H1 (cell line): ENCODE data around the gene ZNF511. TPM values are rescaled to one million over a fixed set of nuclear protein-coding genes. Genes with fewer than 3 reads are reported as not detected.

Experiments used
- CTCF ChIA-PET: fragments of 300-600 bp; sonication (Branson Sonifier 250); formaldehyde crosslinking; loops from one replicate; lab custom pipeline; 2021; ENCODE audit not compliant: partially characterized antibody; lab: Charles Lee
- POLR2A ChIA-PET: fragments of 300-600 bp; sonication (Branson Sonifier 250); formaldehyde crosslinking; loops from one replicate; lab custom pipeline; 2021; ENCODE audit warnings: inconsistent platforms; ENCODE audit not compliant: partially characterized antibody; lab: Charles Lee
- DNase-seq, 2 experiments: peaks; one replicate each; pipeline versions ENCODE4 v3.0.0 to v3.0.0-alpha.2; 2010 to 2022; ENCODE audit warnings: low spot score in 2 of 2, low read depth in 1 of 2, mixed read lengths in 1 of 2
- FAIRE-seq: peaks from 2 replicates; lab custom pipeline; 2011; peaks lifted over from hg19 to GRCh38; lab: Jason Lieb, UNC
- H2AFZ ChIP-seq: 2 replicates; pipeline ENCODE4 v1.8.1; 2012; ENCODE audit warnings: low read length, inconsistent platforms
- H2AK5ac ChIP-seq: 2 replicates; pipeline ENCODE4 v1.6.1; 2013; ENCODE audit warnings: low read depth, low read length
- H2BK120ac ChIP-seq: replicated peaks from 2 replicates; pipeline ENCODE3; 2013; ENCODE audit warnings: low read depth, low read length, inconsistent platforms
- H2BK12ac ChIP-seq: 2 replicates; pipeline ENCODE4 v1.6.1; 2013; ENCODE audit warnings: low read depth, low read length
- H2BK15ac ChIP-seq: 2 replicates; pipeline ENCODE4 v1.6.1; 2013; ENCODE audit warnings: low read length
- H2BK20ac ChIP-seq: 2 replicates; pipeline ENCODE4 v1.6.1; 2013; ENCODE audit warnings: low read length
- H2BK5ac ChIP-seq: 2 replicates; pipeline ENCODE4 v1.6.1; 2013; ENCODE audit warnings: low read depth, low read length
- H3K14ac ChIP-seq: 2 replicates; pipeline ENCODE4 v1.6.1; 2013; ENCODE audit warnings: inconsistent platforms; ENCODE audit not compliant: insufficient read length
- H3K18ac ChIP-seq: 2 replicates; pipeline ENCODE4 v1.6.1; 2013; ENCODE audit warnings: low read length; ENCODE audit errors: extremely low read depth
- H3K23ac ChIP-seq: 2 replicates; pipeline ENCODE4 v1.6.1; 2013; ENCODE audit warnings: inconsistent platforms; ENCODE audit not compliant: insufficient read length
- H3K23me2 ChIP-seq: 2 replicates; pipeline ENCODE4 v1.6.1; 2013; ENCODE audit warnings: low read depth, low read length
- H3K27ac ChIP-seq: 2 replicates; pipeline ENCODE4 v1.6.1; 2011; ENCODE audit warnings: low read depth, low read length, inconsistent platforms
- H3K27me3 ChIP-seq, 4 experiments: replicated peaks in 1 of 4; 1 replicate in 1 of 4; 2 replicates in 3 of 4; pipeline versions ENCODE4 v1.6.1 to v1.8.1; 2011 to 2013; ENCODE audit warnings: low read length in 3 of 4, mild to moderate bottlenecking in 3 of 4, inconsistent platforms in 2 of 4, mixed read lengths in 2 of 4, moderate library complexity in 1 of 4; ENCODE audit not compliant: control insufficient read depth in 3 of 4, insufficient read depth in 3 of 4; ENCODE audit errors: extremely low read depth in 1 of 4
- H3K36me3 ChIP-seq, 4 experiments: 2 replicates each; pipeline versions ENCODE4 v1.6.1 to v1.8.1; 2011 to 2013; ENCODE audit warnings: mild to moderate bottlenecking in 4 of 4, low read length in 3 of 4, moderate library complexity in 2 of 4, control low read depth in 1 of 4, inconsistent platforms in 1 of 4; ENCODE audit not compliant: insufficient read depth in 4 of 4, control insufficient read depth in 2 of 4
- H3K4ac ChIP-seq: replicated peaks from 2 replicates; pipeline ENCODE3; 2013; ENCODE audit warnings: low read length, low read depth, mixed read lengths, inconsistent platforms; ENCODE audit not compliant: insufficient read length
- H3K4me1 ChIP-seq, 4 experiments: replicated peaks in 1 of 4; 1 replicate in 1 of 4; 2 replicates in 3 of 4; pipeline versions ENCODE4 v1.6.1 to v1.8.1; 2011 to 2013; ENCODE audit warnings: low read length in 3 of 4, inconsistent platforms in 2 of 4, mixed read lengths in 1 of 4; ENCODE audit not compliant: insufficient read depth in 4 of 4, control insufficient read depth in 3 of 4
- H3K4me2 ChIP-seq, 2 experiments: 2 replicates each; pipeline versions ENCODE4 v1.6.1 to v1.8.1; 2011 to 2013; ENCODE audit warnings: low read depth in 2 of 2, low read length in 2 of 2, control low read depth in 1 of 2, inconsistent platforms in 1 of 2, mild to moderate bottlenecking in 1 of 2; ENCODE audit not compliant: insufficient read depth in 1 of 2
- H3K4me3 ChIP-seq, 4 experiments: fragments of 200-600, 300-600 bp in 1 of 4; sonication (generic), shearing (Covaris generic), sonication (Bioruptor Twin) in 1 of 4; 2 replicates each; pipeline versions ENCODE4 v1.5.1 to v1.8.1; 2011 to 2016; ENCODE audit warnings: low read length in 4 of 4, low read depth in 3 of 4, control low read depth in 2 of 4, inconsistent platforms in 2 of 4, mild to moderate bottlenecking in 2 of 4, mixed read lengths in 1 of 4, moderate library complexity in 1 of 4; ENCODE audit not compliant: insufficient read depth in 2 of 4; ENCODE audit errors: extremely low read depth in 1 of 4
- H3K56ac ChIP-seq: replicated peaks from 2 replicates; pipeline ENCODE3; 2013; ENCODE audit warnings: low read depth, mild to moderate bottlenecking, mixed read lengths, low read length, inconsistent platforms; ENCODE audit not compliant: insufficient read length
- H3K79me1 ChIP-seq: 2 replicates; pipeline ENCODE4 v1.6.1; 2013; ENCODE audit warnings: low read depth, low read length, control low read depth
- H3K79me2 ChIP-seq, 2 experiments: 2 replicates each; pipeline versions ENCODE4 v1.6.1 to v1.8.1; 2012 to 2013; ENCODE audit warnings: low read length in 2 of 2, mild to moderate bottlenecking in 2 of 2, inconsistent platforms in 1 of 2; ENCODE audit not compliant: insufficient read depth in 2 of 2, control insufficient read depth in 1 of 2
- H3K9ac ChIP-seq, 4 experiments: replicated peaks in 1 of 4; 1 replicate in 1 of 4; 2 replicates in 3 of 4; pipeline versions ENCODE4 v1.6.1 to v1.8.1; 2011 to 2013; ENCODE audit warnings: low read depth in 3 of 4, low read length in 3 of 4, control low read depth in 2 of 4, mild to moderate bottlenecking in 2 of 4, moderate library complexity in 2 of 4, inconsistent platforms in 1 of 4; ENCODE audit errors: extremely low read depth in 1 of 4
- H3K9me3 ChIP-seq, 2 experiments: 2 replicates each; pipeline versions ENCODE4 v1.6.1 to v1.8.1; 2012 to 2013; ENCODE audit warnings: mild to moderate bottlenecking in 2 of 2, moderate library complexity in 2 of 2, control low read depth in 1 of 2, inconsistent platforms in 1 of 2, low read depth in 1 of 2, low read length in 1 of 2, mixed read lengths in 1 of 2; ENCODE audit not compliant: insufficient read depth in 2 of 2
- H4K20me1 ChIP-seq, 2 experiments: replicated peaks in 1 of 2; 2 replicates each; pipeline versions ENCODE3 to v1.8.1; 2011 to 2013; ENCODE audit warnings: inconsistent platforms in 2 of 2, low read length in 2 of 2, mild to moderate bottlenecking in 1 of 2; ENCODE audit not compliant: insufficient read depth in 2 of 2, control insufficient read depth in 1 of 2
- H4K5ac ChIP-seq: 2 replicates; pipeline ENCODE4 v1.6.1; 2013; ENCODE audit warnings: low read length, low read depth, mixed read lengths, inconsistent platforms; ENCODE audit not compliant: insufficient read length
- H4K8ac ChIP-seq: 2 replicates; pipeline ENCODE4 v1.8.0; 2013; ENCODE audit warnings: mild to moderate bottlenecking, moderate library complexity, low read length, inconsistent platforms; ENCODE audit not compliant: insufficient read depth; ENCODE audit errors: extremely low read depth
- H4K91ac ChIP-seq: replicated peaks from 2 replicates; pipeline ENCODE3; 2013; ENCODE audit warnings: low read length, mixed read lengths, inconsistent platforms; ENCODE audit not compliant: insufficient read length
- ATF2 ChIP-seq: IDR thresholded peaks from 2 replicates; pipeline ENCODE4 v1.6.1; 2012; ENCODE audit warnings: low read length, inconsistent platforms
- CBX8 ChIP-seq: fragments of 300-800, 300-1000 bp; sonication (generic); IDR thresholded peaks from 2 replicates; pipeline ENCODE4 v1.7.1; 2016; ENCODE audit warnings: low read depth, low read length, borderline replicate concordance
- EZH2 ChIP-seq: fragments of 200-600 bp; sonication (generic); IDR thresholded peaks from 2 replicates; pipeline ENCODE4 v1.7.1; 2012; ENCODE audit warnings: low read depth, mild to moderate bottlenecking, moderate library complexity, low read length, inconsistent platforms; ENCODE audit not compliant: severe bottlenecking
- GABPA ChIP-seq: IDR thresholded peaks from 2 replicates; pipeline ENCODE4 v1.6.1; 2011; ENCODE audit warnings: mild to moderate bottlenecking, low read length, moderate library complexity, borderline replicate concordance; ENCODE audit not compliant: insufficient read depth
- HDAC2 ChIP-seq, 2 experiments: fragments of 300-600 bp in 1 of 2; sonication (generic) in 1 of 2; IDR thresholded peaks; 2 replicates each; pipeline ENCODE4 v1.6.1; 2011 to 2012; ENCODE audit warnings: low read depth in 2 of 2, low read length in 2 of 2, mild to moderate bottlenecking in 2 of 2, moderate library complexity in 2 of 2, borderline replicate concordance in 1 of 2, inconsistent platforms in 1 of 2
- JUN ChIP-seq: IDR thresholded peaks from 2 replicates; pipeline ENCODE4 v1.6.1; 2011; ENCODE audit warnings: low read depth, mild to moderate bottlenecking, improper control_type of control experiment, low read length
- POLR2A ChIP-seq, 2 experiments: IDR thresholded peaks; 1 replicate in 1 of 2; 2 replicates in 1 of 2; pipeline ENCODE4 v1.6.1; 2011; ENCODE audit warnings: low read depth in 2 of 2, low read length in 2 of 2, mild to moderate bottlenecking in 2 of 2; ENCODE audit errors: control extremely low read depth in 1 of 2
- POLR2AphosphoS5 ChIP-seq: IDR thresholded peaks from 2 replicates; pipeline ENCODE4 v1.6.1; 2011; ENCODE audit warnings: low read depth, low read length
- RNF2 ChIP-seq: fragments of 200-900, 300-1000 bp; sonication (generic); IDR thresholded peaks from 2 replicates; pipeline ENCODE4 v1.7.1; 2016; ENCODE audit warnings: borderline replicate concordance, low read depth, mild to moderate bottlenecking, antibody characterized with exemption, low read length; ENCODE audit not compliant: poor library complexity, severe bottlenecking; ENCODE audit errors: missing control alignments
- SIX5 ChIP-seq: IDR thresholded peaks from 2 replicates; pipeline ENCODE4 v1.6.1; 2011; ENCODE audit warnings: mild to moderate bottlenecking, low read depth, low read length
- SRF ChIP-seq: IDR thresholded peaks from 2 replicates; pipeline ENCODE4 v1.6.1; 2011; ENCODE audit warnings: mild to moderate bottlenecking, low read depth, low read length, moderate library complexity
- SUZ12 ChIP-seq: fragments of 200-600 bp; sonication (generic); IDR thresholded peaks from 2 replicates; pipeline ENCODE4 v1.6.1; 2012; ENCODE audit warnings: mild to moderate bottlenecking, inconsistent platforms, low read length, moderate library complexity, mixed read lengths
- TCF12 ChIP-seq: IDR thresholded peaks from 2 replicates; pipeline ENCODE4 v1.6.1; 2011; ENCODE audit warnings: low read depth, mild to moderate bottlenecking, low read length
- WGBS, 2 experiments: shearing (Covaris generic) in 1 of 2; methylation state at CpG; one replicate each; pipeline versions ENCODE4 v1.1.6 to v1.1.7; 2013 to 2015; ENCODE audit warnings: low lambda C conversion rate in 2 of 2, mixed read lengths in 2 of 2, inconsistent platforms in 1 of 2, low coverage in 1 of 2, missing lambda C conversion rate in 1 of 2; ENCODE audit not compliant: insufficient replicate concordance in 2 of 2, insufficient coverage in 1 of 2, insufficient read length in 1 of 2; ENCODE audit errors: extremely low coverage in 1 of 2, missing lambda C conversion rate in 1 of 2; 5-methylcytosine and 5-hydroxymethylcytosine counted together
- polyA plus RNA-seq, 7 experiments: library from polyadenylated mRNA; depleted of rRNA in 3 of 7; stranded (reverse) in 5 of 7; unstranded in 2 of 7; fragments of >200 nt in 5 of 7; fragments of 200-250 nt in 2 of 7; gene quantifications; 1 replicate in 5 of 7; 2 replicates in 1 of 7; 4 replicates in 1 of 7; pipeline versions ENCODE4 v1.2.1 to v1.2.3, GENCODE V29; 2011 to 2013; ENCODE audit warnings: missing spikeins in 2 of 7, mixed read lengths in 2 of 7
- total RNA-seq: library from RNA; stranded (reverse); fragmentation: NEBNext Ultra II Directional; extraction: Animal tissue kit (Norgen Biotek cat#: 25700); gene quantifications from 2 replicates; pipeline ENCODE4 v1.2.1, GENCODE V29; 2021

Gene ZNF511
- total and polyA plus RNA-seq, 2 of the 8 experiments (the other 6 are each of a cell fraction or from before 2014, with no cell fraction given), result 55.4 to 71.7 TPM

- Histone ChIP-seq H3K9me3 (no peaks in the 10 kb centered on the region), H3K27ac (no peak overlapping the region), H3K18ac (no peak overlapping the region), H4K8ac (no peak overlapping the region), H3K79me1 (no peaks in the 10 kb centered on the region), H3K79me2 (no peaks in the 10 kb centered on the region), H2BK20ac (no peak overlapping the region), H3K14ac (no peak overlapping the region), H2BK12ac (no peak overlapping the region), H2BK15ac (no peak overlapping the region), H4K20me1 (peaks cover 0 to 7% of the 10 kb centered on the region in 2 experiments), H2AFZ (no peak overlapping the region), H3K23ac (no peak overlapping the region), H4K5ac (no peak overlapping the region), H3K4me2 (no peak overlapping the region), H3K4me1 (no peaks in the 10 kb centered on the region), H3K56ac (no peak overlapping the region), H2BK5ac (no peak overlapping the region), H3K23me2 (no peaks in the 10 kb centered on the region), H2AK5ac (no peak overlapping the region), H3K27me3 (no peaks in the 10 kb centered on the region), H2BK120ac (no peak overlapping the region), H3K36me3 (peaks cover 7 to 51% (median 23%) of the 10 kb centered on the region in 4 experiments), H4K91ac (no peak overlapping the region), H3K4ac (no peak overlapping the region), H3K9ac (no peak overlapping the region), H3K4me3 (no peak overlapping the region)
- ChIA-PET POLR2A (no interaction called here), CTCF (interaction anchor here (2.2 kb wide), 1 partner anchor 9 kb away, joined by 6 read pairs; no protein-coding TSS in a partner anchor)
- DNase-seq, result no peak
- no peak for FAIRE-seq
- 88% methylated on average over 18 of the region's 18 CpGs; no CpG with 5 or more reads in 1 of the 2 experiments for WGBS, 2 experiments
- TF ChIP-seq POLR2AphosphoS5, result no peak
- TF ChIP-seq TCF12, result no peak
- TF ChIP-seq JUN, result no peak
- no peak for TF ChIP-seq EZH2
- TF ChIP-seq POLR2A (IDR thresholded peaks at IDR 0.05; ENCODE audit: control extremely low read depth in 1 of 2, low read depth in 2 of 2, low read length in 2 of 2), result no peak
- TF ChIP-seq HDAC2 (IDR thresholded peaks at IDR 0.05; ENCODE audit: borderline replicate concordance in 1 of 2, low read depth in 2 of 2, low read length in 2 of 2), result no peak
- no peak for TF ChIP-seq SUZ12
- no peak for TF ChIP-seq SRF
- TF ChIP-seq RNF2, result no peak
- no peak for TF ChIP-seq ATF2
- no peak for TF ChIP-seq GABPA
- no peak for TF ChIP-seq CBX8
- no peak for TF ChIP-seq SIX5
These were observed 22.3 kb upstream of the ZNF511 start for GRCh38 chr10:133286366-133286765.
